Sigmoid colon (tissue), 4 donors: ENCODE results near the gene LIME1.

Source experiments
- EP300 ChIP-seq, 4 donors: sonication (generic); formaldehyde crosslinking; IDR thresholded peaks; one replicate each; pipeline ENCODE4 v1.6.1; 2017; ENCODE audit warnings: antibody characterized with exemption in 4 of 4
- POLR2A ChIP-seq, 2 donors: fragments of 450-650 bp; IDR thresholded peaks; one replicate each; pipeline ENCODE4 v1.6.1; 2016; ENCODE audit warnings: antibody characterized with exemption in 2 of 2, mild to moderate bottlenecking in 2 of 2, moderate library complexity in 2 of 2
- POLR2AphosphoS5 ChIP-seq, 4 donors: sonication (generic); formaldehyde crosslinking; IDR thresholded peaks; one replicate each; pipeline ENCODE4 v1.6.1; 2017; ENCODE audit warnings: antibody characterized with exemption in 4 of 4
- TF ChIP-seq, protein P1 (sequence below), 4 experiments: fragments of 450-650 bp in 3 of 4; fragments of 200-600 bp in 1 of 4; IDR thresholded peaks; one replicate each; pipeline ENCODE4 v1.5.1; 2016 to 2019; ENCODE audit warnings: antibody characterized with exemption in 4 of 4, mild to moderate bottlenecking in 3 of 4, moderate library complexity in 2 of 4

DNA sequence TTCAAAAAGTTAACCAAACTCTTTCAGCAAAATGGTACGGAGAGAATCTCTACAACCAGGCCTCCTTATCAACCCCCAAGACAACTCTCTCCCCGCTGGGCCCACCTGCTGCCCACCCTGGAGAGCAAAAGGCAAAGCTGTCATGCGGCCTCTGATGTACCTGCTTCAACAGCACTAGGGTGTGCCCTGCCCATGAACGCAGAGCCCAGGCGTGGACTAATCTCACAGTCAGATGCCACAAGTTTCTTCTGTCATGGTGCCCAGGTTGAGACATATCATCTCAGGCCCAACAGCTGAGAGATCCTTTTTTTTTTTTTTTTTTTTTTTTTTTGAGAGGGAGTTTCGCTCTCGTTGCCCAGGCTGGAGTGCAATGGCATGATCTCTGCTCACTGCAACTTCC, 29.4 kb downstream of the LIME1 start:
- TF ChIP-seq POLR2A (IDR thresholded peaks at IDR 0.05) (no peak), POLR2AphosphoS5 (IDR thresholded peaks at IDR 0.05) (no peak), EP300 (IDR thresholded peaks at IDR 0.05) (no peak)
- TF ChIP-seq, protein P1, sequence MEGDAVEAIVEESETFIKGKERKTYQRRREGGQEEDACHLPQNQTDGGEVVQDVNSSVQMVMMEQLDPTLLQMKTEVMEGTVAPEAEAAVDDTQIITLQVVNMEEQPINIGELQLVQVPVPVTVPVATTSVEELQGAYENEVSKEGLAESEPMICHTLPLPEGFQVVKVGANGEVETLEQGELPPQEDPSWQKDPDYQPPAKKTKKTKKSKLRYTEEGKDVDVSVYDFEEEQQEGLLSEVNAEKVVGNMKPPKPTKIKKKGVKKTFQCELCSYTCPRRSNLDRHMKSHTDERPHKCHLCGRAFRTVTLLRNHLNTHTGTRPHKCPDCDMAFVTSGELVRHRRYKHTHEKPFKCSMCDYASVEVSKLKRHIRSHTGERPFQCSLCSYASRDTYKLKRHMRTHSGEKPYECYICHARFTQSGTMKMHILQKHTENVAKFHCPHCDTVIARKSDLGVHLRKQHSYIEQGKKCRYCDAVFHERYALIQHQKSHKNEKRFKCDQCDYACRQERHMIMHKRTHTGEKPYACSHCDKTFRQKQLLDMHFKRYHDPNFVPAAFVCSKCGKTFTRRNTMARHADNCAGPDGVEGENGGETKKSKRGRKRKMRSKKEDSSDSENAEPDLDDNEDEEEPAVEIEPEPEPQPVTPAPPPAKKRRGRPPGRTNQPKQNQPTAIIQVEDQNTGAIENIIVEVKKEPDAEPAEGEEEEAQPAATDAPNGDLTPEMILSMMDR (IDR thresholded peaks at IDR 0.05) = no peak
